DOHH2 (cell line): ENCODE measurements around the gene ZFHX2.

Experiments
- CTCF ChIP-seq: fragments of 200-600 bp; sonication (generic); IDR thresholded peaks from one replicate; pipeline ENCODE4 v1.5.1; 2014; ENCODE audit warnings: antibody characterized with exemption, mild to moderate bottlenecking, low read depth, low read length; ENCODE audit not compliant: poor library complexity, severe bottlenecking
- EZH2phosphoT487 ChIP-seq: fragments of 200-600 bp; sonication (generic); IDR thresholded peaks from 2 replicates; pipeline ENCODE4 v1.6.1; 2017; ENCODE audit warnings: borderline replicate concordance, mild to moderate bottlenecking, antibody characterized with exemption, low read length, moderate library complexity, mixed read lengths

GRCh38 chr14:23565626-23566025, 14.1 kb upstream of the ZFHX2 start:
- TF ChIP-seq CTCF (no peak), EZH2phosphoT487 (no peak)
